ENCODE measurements around the gene DENND2A.
"Not testable (repeated sequence)": the region's sequence is repeated elsewhere in the genome, so short reads cannot be mapped to it uniquely, and the experiment has no call there.

Gene DENND2A

GRCh38 chr7:140534743-140535142 is 105.9 kb downstream of the DENND2A start:
- no peaks in the 10 kb centered on the region for H3K79me2 ChIP-seq (ENCODE audit: insufficient read depth, low read length)
- H3K4me2 ChIP-seq (ENCODE audit: low read length), result no peak overlapping the region
- no peak overlapping the region for H3K27ac ChIP-seq (ENCODE audit: low read depth, low read length, poor library complexity, severe bottlenecking)
- no peak for TF ChIP-seq EZH2 (IDR thresholded peaks at IDR 0.05; ENCODE audit: borderline replicate concordance, low read length)
- TF ChIP-seq, protein P1, sequence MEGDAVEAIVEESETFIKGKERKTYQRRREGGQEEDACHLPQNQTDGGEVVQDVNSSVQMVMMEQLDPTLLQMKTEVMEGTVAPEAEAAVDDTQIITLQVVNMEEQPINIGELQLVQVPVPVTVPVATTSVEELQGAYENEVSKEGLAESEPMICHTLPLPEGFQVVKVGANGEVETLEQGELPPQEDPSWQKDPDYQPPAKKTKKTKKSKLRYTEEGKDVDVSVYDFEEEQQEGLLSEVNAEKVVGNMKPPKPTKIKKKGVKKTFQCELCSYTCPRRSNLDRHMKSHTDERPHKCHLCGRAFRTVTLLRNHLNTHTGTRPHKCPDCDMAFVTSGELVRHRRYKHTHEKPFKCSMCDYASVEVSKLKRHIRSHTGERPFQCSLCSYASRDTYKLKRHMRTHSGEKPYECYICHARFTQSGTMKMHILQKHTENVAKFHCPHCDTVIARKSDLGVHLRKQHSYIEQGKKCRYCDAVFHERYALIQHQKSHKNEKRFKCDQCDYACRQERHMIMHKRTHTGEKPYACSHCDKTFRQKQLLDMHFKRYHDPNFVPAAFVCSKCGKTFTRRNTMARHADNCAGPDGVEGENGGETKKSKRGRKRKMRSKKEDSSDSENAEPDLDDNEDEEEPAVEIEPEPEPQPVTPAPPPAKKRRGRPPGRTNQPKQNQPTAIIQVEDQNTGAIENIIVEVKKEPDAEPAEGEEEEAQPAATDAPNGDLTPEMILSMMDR (IDR thresholded peaks at IDR 0.05; ENCODE audit: low read length), result no peak
- H3K9ac ChIP-seq (ENCODE audit: low read length), result no peak overlapping the region
- peaks cover 10% of the 10 kb centered on the region; the same call in 1 of the 2 replicates for H3K27me3 ChIP-seq (ENCODE audit: insufficient read depth, low read length)
- H3K9me2 ChIP-seq (ENCODE audit: low read depth, low read length), result no peaks in the 10 kb centered on the region
- no peaks in the 10 kb centered on the region for H3K4me1 ChIP-seq (ENCODE audit: insufficient read depth, low read length, severe bottlenecking)
- H3K9me3 ChIP-seq (ENCODE audit: low read length), result no peaks in the 10 kb centered on the region
- no peaks in the 10 kb centered on the region for H3F3A ChIP-seq (ENCODE audit: insufficient read depth, low read length)
- H2AFZ ChIP-seq (ENCODE audit: low read length), result no peak overlapping the region
- no peaks in the 10 kb centered on the region for H3K36me3 ChIP-seq (ENCODE audit: insufficient read depth, low read length)
- no peak overlapping the region for H3K4me3 ChIP-seq (ENCODE audit: low read depth, low read length, poor library complexity, severe bottlenecking)
- H4K20me1 ChIP-seq (ENCODE audit: insufficient read depth, low read length), result no peaks in the 10 kb centered on the region

DNA sequence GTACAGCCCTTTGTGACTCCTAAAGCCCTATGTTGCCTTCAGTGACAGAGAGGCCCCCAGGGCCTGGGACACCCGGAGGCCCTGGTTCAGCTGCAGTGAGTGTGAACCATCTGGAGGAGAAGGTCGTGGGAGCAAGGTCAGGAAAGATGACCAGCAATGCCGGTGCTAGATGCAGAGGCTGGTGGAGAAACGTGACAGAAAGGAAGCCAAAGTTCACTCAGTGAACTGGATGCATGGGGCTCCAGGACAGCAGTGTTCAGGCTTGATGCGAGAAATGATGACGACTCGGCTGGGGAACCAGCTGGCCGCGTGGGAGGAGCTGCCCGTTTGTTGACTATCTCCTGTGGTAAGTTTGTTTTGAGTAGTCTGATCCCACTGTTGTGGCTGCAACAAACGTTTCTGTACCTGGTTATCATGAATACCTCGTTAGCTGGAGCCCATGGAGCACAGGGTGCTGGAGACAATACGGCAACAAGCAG is 107.2 kb downstream of the DENND2A start:
- TF ChIP-seq, protein P1 (IDR thresholded peaks at IDR 0.05; ENCODE audit: low read length), result no peak
- TF ChIP-seq EZH2 (IDR thresholded peaks at IDR 0.05; ENCODE audit: borderline replicate concordance, low read length), result no peak
- H3K36me3 ChIP-seq (ENCODE audit: insufficient read depth, low read length), result no peaks in the 10 kb centered on the region
- peaks cover 5% of the 10 kb centered on the region; the same call in 1 of the 2 replicates for H3K27me3 ChIP-seq (ENCODE audit: insufficient read depth, low read length)
- no peak overlapping the region for H3K4me3 ChIP-seq (ENCODE audit: low read depth, low read length, poor library complexity, severe bottlenecking)
- H3K9me2 ChIP-seq (ENCODE audit: low read depth, low read length), result no peaks in the 10 kb centered on the region
- no peak overlapping the region for H2AFZ ChIP-seq (ENCODE audit: low read length)
- no peaks in the 10 kb centered on the region for H3K79me2 ChIP-seq (ENCODE audit: insufficient read depth, low read length)
- no peak overlapping the region for H3K4me2 ChIP-seq (ENCODE audit: low read length)
- H3K4me1 ChIP-seq (ENCODE audit: insufficient read depth, low read length, severe bottlenecking), result no peaks in the 10 kb centered on the region
- no peak overlapping the region for H3K9ac ChIP-seq (ENCODE audit: low read length)
- H3K9me3 ChIP-seq (ENCODE audit: low read length), result no peaks in the 10 kb centered on the region
- no peaks in the 10 kb centered on the region for H3F3A ChIP-seq (ENCODE audit: insufficient read depth, low read length)
- no peaks in the 10 kb centered on the region for H4K20me1 ChIP-seq (ENCODE audit: insufficient read depth, low read length)
- H3K27ac ChIP-seq (ENCODE audit: low read depth, low read length, poor library complexity, severe bottlenecking), result no peak overlapping the region

- H3K27me3 ChIP-seq (ENCODE audit: insufficient read depth, low read length); H3K27ac ChIP-seq (ENCODE audit: low read depth, low read length, poor library complexity, severe bottlenecking); H3K9me2 ChIP-seq (ENCODE audit: low read depth, low read length); H3K4me3 ChIP-seq (ENCODE audit: low read depth, low read length, poor library complexity, severe bottlenecking); H3K9me3 ChIP-seq (ENCODE audit: low read length); H3K4me2 ChIP-seq (ENCODE audit: low read length); H3F3A ChIP-seq (ENCODE audit: insufficient read depth, low read length); H4K20me1 ChIP-seq (ENCODE audit: insufficient read depth, low read length); H2AFZ ChIP-seq (ENCODE audit: low read length); H3K4me1 ChIP-seq (ENCODE audit: insufficient read depth, low read length, severe bottlenecking); H3K79me2 ChIP-seq (ENCODE audit: insufficient read depth, low read length); H3K36me3 ChIP-seq (ENCODE audit: insufficient read depth, low read length); H3K9ac ChIP-seq (ENCODE audit: low read length): not testable (repeated sequence)
Measured at GRCh38 chr7:140529428-140529827, 111.2 kb downstream of the DENND2A start.

Measured in OCI-LY1 (cell line).